GM13977 (cell line): ENCODE results near the gene ABI3.

ENCODE experiments used
- DNase-seq: peaks from one replicate; pipeline ENCODE4 v3.0.0; 2012; ENCODE audit warnings: low spot score
- CTCF ChIP-seq: IDR thresholded peaks from 2 replicates; pipeline ENCODE4 v1.5.1; 2012; ENCODE audit warnings: mild to moderate bottlenecking, control low read depth; ENCODE audit not compliant: insufficient read depth; ENCODE audit errors: extremely low read depth, missing control alignments
- in situ Hi-C: fragments of 300-500 bp; cut with MboI; formaldehyde crosslinking; loops from one replicate; pipeline ENCODE4 v1.12.0; 2022; ENCODE audit warnings: low sequenced_read_pairs, low pct_unique_long_range_greater_than_20kb, mixed read lengths, inconsistent platforms; ENCODE audit not compliant: unreplicated experiment

The ABI3 gene

GRCh38 chr17:49249292-49249794, 38.8 kb downstream of the ABI3 start:
- in situ Hi-C loops, result no loop called here
- no peak for DNase-seq
- TF ChIP-seq CTCF, result no peak

GRCh38 chr17:49249890-49250522, 39.5 kb downstream of the ABI3 start:
- in situ Hi-C loops, result no loop called here
- no peak for TF ChIP-seq CTCF
- DNase-seq, result no peak

GRCh38 chr17:49252148-49252695, 41.7 kb downstream of the ABI3 start:
- DNase-seq, result no peak
- TF ChIP-seq CTCF, result no peak

GRCh38 chr17:49254066-49254465, 43.6 kb downstream of the ABI3 start:
- in situ Hi-C loops, result no loop called here
- TF ChIP-seq CTCF, result no peak
- DNase-seq, result no peak

More at GRCh38 chr17:49252148-49252695, 41.7 kb downstream of the ABI3 start:
- in situ Hi-C loops, result no loop called here

- in situ Hi-C loops, result no loop called here
- no peak for TF ChIP-seq CTCF
- no peak for DNase-seq
Observed at GRCh38 chr17:49255125-49255524, 44.6 kb downstream of the ABI3 start.

GRCh38 chr17:49258394-49258793, 47.9 kb downstream of the ABI3 start:
- no peak for TF ChIP-seq CTCF
- in situ Hi-C loops, result no loop called here
- DNase-seq, result no peak

GRCh38 chr17:49259663-49260010, 49.1 kb downstream of the ABI3 start:
- no peak for DNase-seq
- no peak for TF ChIP-seq CTCF
- in situ Hi-C loops, result no loop called here
